ENCODE results near the gene ST6GAL1.

GRCh38 chr3:187039723-187040414, 109.5 kb downstream of the ST6GAL1 start:
- TF ChIP-seq ZFX (IDR thresholded peaks at IDR 0.05), result no peak
- no peak for TF ChIP-seq CTCF (conservative IDR thresholded peaks at IDR 0.05)
